Neural crest cell (in vitro differentiated cells): ENCODE results near the gene IGF1R. TPM values are rescaled to one million over a fixed set of nuclear protein-coding genes. Genes with fewer than 3 reads are reported as not detected.

ENCODE experiments used
- DNase-seq: peaks from one replicate; pipeline ENCODE4 v3.0.0; 2021; ENCODE audit warnings: low read depth, mixed read lengths, low spot score
- H3K27ac Mint-ChIP-seq: one replicate; pipeline ENCODE4 v1.8.0; 2021; ENCODE audit warnings: mild to moderate bottlenecking, mixed read lengths; ENCODE audit not compliant: unreplicated experiment
- H3K27me3 Mint-ChIP-seq: 2 replicates; pipeline ENCODE4 v1.8.0; 2021; ENCODE audit warnings: low read depth, mild to moderate bottlenecking, mixed read lengths
- H3K36me3 Mint-ChIP-seq: 2 replicates; pipeline ENCODE4 v1.8.0; 2021; ENCODE audit warnings: low read depth, mild to moderate bottlenecking, mixed read lengths
- H3K4me1 Mint-ChIP-seq: 2 replicates; pipeline ENCODE4 v1.8.0; 2021; ENCODE audit warnings: mixed read lengths
- H3K4me3 Mint-ChIP-seq: one replicate; pipeline ENCODE4 v1.8.0; 2021; ENCODE audit warnings: mild to moderate bottlenecking, mixed read lengths
- H3K9me3 Mint-ChIP-seq: 2 replicates; pipeline ENCODE4 v1.8.0; 2021; ENCODE audit warnings: mixed read lengths
- total RNA-seq: library from RNA; stranded (reverse); gene quantifications from 2 replicates; pipeline ENCODE4 v1.2.1, GENCODE V29; 2021
- TF ChIP-seq, protein P1 (sequence below): fragments of 200-600 bp; sonication (generic); conservative IDR thresholded peaks from 2 replicates; pipeline ENCODE4 v1.5.0; 2021; ENCODE audit warnings: antibody characterized with exemption, mild to moderate bottlenecking

IGF1R gene
- total RNA-seq, 1 donor from 2014 or later = 67.6 TPM

DNA sequence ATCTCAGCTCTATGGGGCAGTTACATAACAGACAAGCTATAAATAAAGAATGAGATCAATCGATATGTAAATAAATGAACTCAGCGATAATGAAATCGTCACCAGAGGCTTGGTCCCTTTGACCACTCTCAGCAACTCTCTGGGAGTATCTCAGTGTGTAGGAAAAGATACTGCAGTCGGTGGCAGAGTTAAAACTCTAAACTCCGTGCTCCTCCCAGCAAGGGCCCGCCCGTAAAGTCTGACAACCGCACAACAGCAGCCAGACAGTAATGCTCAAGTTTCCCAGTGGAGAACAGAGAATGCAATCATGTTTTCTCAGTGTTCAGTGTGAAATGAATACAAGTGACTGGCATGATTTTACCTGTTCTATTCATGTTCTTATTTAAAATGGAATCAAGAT lies 28.3 kb upstream of the IGF1R start:
- Mint-ChIP-seq H3K27me3 (peaks cover 13% of the 10 kb centered on the region), H3K36me3 (no peaks in the 10 kb centered on the region), H3K4me1 (peaks cover 5% of the 10 kb centered on the region), H3K4me3 (no peak overlapping the region), H3K27ac (no peak overlapping the region), H3K9me3 (no peaks in the 10 kb centered on the region)
- TF ChIP-seq, protein P1, sequence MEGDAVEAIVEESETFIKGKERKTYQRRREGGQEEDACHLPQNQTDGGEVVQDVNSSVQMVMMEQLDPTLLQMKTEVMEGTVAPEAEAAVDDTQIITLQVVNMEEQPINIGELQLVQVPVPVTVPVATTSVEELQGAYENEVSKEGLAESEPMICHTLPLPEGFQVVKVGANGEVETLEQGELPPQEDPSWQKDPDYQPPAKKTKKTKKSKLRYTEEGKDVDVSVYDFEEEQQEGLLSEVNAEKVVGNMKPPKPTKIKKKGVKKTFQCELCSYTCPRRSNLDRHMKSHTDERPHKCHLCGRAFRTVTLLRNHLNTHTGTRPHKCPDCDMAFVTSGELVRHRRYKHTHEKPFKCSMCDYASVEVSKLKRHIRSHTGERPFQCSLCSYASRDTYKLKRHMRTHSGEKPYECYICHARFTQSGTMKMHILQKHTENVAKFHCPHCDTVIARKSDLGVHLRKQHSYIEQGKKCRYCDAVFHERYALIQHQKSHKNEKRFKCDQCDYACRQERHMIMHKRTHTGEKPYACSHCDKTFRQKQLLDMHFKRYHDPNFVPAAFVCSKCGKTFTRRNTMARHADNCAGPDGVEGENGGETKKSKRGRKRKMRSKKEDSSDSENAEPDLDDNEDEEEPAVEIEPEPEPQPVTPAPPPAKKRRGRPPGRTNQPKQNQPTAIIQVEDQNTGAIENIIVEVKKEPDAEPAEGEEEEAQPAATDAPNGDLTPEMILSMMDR = no peak
- no peak for DNase-seq

DNA sequence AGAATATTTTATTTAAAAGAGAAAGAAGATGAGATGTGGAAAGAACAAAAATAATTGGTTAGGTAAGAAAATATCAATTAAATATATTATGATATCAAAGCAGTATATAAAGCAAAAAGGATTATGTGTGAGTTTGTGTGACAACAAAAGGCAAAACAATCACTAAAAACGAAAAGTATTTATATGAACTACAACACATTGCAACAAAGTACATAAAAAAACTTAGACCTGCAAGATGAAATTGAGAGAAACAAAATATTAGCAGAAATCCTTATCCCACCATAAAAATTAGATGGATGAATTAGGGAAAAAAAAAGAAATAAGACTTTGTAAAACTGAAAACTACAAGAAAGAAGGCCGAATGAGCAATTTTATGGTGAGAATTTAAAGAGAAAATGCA lies 27.3 kb upstream of the IGF1R start:
- Mint-ChIP-seq H3K36me3 (no peaks in the 10 kb centered on the region), H3K9me3 (no peaks in the 10 kb centered on the region), H3K27me3 (peaks cover 16% of the 10 kb centered on the region), H3K4me3 (no peak overlapping the region), H3K27ac (no peak overlapping the region), H3K4me1 (peaks cover 5% of the 10 kb centered on the region)
- TF ChIP-seq, protein P1 = no peak
- no peak for DNase-seq

DNA sequence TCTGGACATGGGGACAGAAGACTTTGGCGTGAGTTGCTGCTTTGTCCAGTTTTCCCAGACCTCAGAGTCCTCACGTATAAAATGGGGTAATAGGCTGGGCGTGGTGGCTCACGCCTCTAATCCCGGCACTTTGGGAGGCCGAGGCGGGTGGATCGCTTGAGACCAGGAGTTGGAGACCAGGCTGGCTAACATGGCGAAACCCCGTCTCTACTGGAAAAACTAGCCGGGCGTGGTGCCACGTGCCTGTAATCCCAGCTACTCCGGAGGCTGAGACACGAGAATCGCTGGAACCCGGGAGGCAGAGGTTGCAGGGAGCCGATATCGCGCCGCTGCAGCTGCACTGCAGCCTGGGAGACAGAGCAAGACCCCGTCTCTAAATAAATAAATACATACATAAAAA lies 22.7 kb upstream of the IGF1R start:
- H3K4me3 Mint-ChIP-seq = no peak overlapping the region
- TF ChIP-seq, protein P1 = no peak
- H3K27me3 Mint-ChIP-seq = peaks cover 15% of the 10 kb centered on the region
- H3K9me3 Mint-ChIP-seq = no peaks in the 10 kb centered on the region
- H3K4me1 Mint-ChIP-seq = no peaks in the 10 kb centered on the region
- H3K27ac Mint-ChIP-seq = no peak overlapping the region
- DNase-seq = no peak
- no peaks in the 10 kb centered on the region for H3K36me3 Mint-ChIP-seq

DNA sequence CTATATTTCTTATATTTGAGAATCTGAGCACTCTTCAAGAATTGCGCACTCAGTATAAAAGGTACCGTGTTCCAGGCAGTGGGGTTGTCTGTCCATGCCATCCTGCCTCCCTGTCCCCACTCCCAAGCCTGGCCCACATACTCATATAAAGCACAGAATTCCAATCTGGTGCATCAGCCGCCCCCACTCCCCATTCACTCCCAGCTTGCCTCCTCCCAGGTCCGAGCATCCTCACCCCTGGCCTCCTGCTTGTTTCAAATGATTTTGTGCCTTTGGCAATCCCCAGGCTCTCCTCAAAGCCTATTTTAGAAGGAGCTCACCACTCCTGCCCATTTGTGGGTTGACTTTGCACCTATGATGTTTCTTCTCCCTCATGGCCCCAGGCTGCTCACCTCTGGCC lies 22.2 kb upstream of the IGF1R start:
- TF ChIP-seq, protein P1 = no peak
- no peaks in the 10 kb centered on the region for H3K4me1 Mint-ChIP-seq
- no peaks in the 10 kb centered on the region for H3K9me3 Mint-ChIP-seq
- H3K27ac Mint-ChIP-seq = no peak overlapping the region
- peaks cover 13% of the 10 kb centered on the region for H3K27me3 Mint-ChIP-seq
- DNase-seq = no peak
- no peaks in the 10 kb centered on the region for H3K36me3 Mint-ChIP-seq
- no peak overlapping the region for H3K4me3 Mint-ChIP-seq

DNA sequence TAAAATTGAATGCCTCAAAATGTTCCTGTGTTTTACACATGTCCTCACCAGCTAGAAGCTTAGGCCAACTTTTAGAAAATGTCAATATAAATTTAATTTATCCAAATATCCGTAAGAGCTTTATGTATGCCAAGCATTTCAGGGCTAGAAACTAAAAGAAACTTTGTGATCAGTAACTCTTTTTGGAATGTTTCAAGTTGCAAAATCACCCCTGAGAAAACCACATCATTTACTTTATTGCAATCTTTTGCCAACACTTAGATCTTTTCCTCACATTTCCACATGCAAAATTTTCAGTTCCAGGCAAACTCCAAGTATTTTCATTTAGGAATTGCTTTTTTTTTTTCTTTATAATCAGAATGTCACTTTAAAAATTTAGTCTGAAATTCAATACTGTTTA lies 20.1 kb upstream of the IGF1R start:
- H3K4me3 Mint-ChIP-seq = no peak overlapping the region
- H3K9me3 Mint-ChIP-seq = no peaks in the 10 kb centered on the region
- no peak for DNase-seq
- no peaks in the 10 kb centered on the region for H3K36me3 Mint-ChIP-seq
- TF ChIP-seq, protein P1 = no peak
- no peaks in the 10 kb centered on the region for H3K4me1 Mint-ChIP-seq
- no peak overlapping the region for H3K27ac Mint-ChIP-seq
- H3K27me3 Mint-ChIP-seq = peaks cover 12% of the 10 kb centered on the region

DNA sequence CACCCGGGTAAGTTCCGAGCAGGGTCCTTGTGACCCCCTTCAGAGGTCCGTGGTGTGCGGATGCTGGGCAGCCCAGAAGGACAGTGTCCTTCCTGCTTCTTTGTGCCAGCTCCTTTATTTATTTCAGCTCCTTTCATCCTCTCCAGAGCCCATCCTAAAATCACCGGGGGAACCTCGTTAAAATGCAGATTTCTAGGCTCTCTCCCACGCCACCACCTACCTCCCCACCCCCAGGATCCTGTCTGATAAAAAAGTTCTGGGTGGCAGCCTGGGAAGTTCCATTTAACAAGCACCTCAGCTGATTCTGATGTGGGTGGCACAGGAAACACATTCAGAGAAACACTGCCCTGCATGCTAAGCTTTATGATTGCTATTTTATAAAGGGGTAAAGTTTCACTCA lies 12.5 kb upstream of the IGF1R start:
- H3K27ac Mint-ChIP-seq = no peak overlapping the region
- no peak overlapping the region for H3K4me3 Mint-ChIP-seq
- TF ChIP-seq, protein P1 = no peak
- H3K4me1 Mint-ChIP-seq = peaks cover 9% of the 10 kb centered on the region
- H3K27me3 Mint-ChIP-seq = peaks cover 2% of the 10 kb centered on the region
- H3K36me3 Mint-ChIP-seq = no peaks in the 10 kb centered on the region
- DNase-seq = no peak
- no peaks in the 10 kb centered on the region for H3K9me3 Mint-ChIP-seq
